Mammary epithelial cell (primary cell): ENCODE data around the gene ESRRG.

Experiments
- EZH2 ChIP-seq: IDR thresholded peaks from 2 replicates; pipeline ENCODE4 v1.6.1; 2012; ENCODE audit warnings: low read length, inconsistent platforms, borderline replicate concordance
- TF ChIP-seq, protein P1 (sequence below), 2 donors: IDR thresholded peaks in 1 of 2; conservative IDR thresholded peaks in 1 of 2; 2 replicates each; pipeline ENCODE4 v1.5.1; 2011 to 2012; ENCODE audit warnings: inconsistent platforms in 2 of 2, low read length in 2 of 2, mild to moderate bottlenecking in 2 of 2, control low read depth in 1 of 2, low read depth in 1 of 2; ENCODE audit not compliant: insufficient read depth in 1 of 2; ENCODE audit errors: extremely low read depth in 1 of 2

DNA sequence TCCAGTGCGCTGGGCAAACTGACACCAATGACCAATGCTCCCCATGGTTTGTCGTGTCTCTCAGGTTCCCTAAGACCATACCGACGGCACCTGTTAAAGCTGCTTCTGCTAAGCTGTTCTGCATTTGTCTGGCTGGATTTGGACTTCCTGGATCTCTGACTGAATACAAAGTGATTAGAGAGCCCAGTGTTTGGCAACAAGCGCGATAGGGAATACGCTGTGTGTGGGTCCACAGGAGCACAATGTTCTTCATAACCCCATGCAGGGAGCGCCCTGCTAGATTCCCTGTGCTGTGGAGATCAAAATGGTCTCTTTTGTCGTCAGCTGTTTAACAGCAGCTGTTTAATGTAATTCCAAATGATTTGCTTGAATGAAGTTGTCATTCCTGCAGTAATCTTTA lies 26.0 kb upstream of the ESRRG start:
- no peak for TF ChIP-seq EZH2
- TF ChIP-seq, protein P1, sequence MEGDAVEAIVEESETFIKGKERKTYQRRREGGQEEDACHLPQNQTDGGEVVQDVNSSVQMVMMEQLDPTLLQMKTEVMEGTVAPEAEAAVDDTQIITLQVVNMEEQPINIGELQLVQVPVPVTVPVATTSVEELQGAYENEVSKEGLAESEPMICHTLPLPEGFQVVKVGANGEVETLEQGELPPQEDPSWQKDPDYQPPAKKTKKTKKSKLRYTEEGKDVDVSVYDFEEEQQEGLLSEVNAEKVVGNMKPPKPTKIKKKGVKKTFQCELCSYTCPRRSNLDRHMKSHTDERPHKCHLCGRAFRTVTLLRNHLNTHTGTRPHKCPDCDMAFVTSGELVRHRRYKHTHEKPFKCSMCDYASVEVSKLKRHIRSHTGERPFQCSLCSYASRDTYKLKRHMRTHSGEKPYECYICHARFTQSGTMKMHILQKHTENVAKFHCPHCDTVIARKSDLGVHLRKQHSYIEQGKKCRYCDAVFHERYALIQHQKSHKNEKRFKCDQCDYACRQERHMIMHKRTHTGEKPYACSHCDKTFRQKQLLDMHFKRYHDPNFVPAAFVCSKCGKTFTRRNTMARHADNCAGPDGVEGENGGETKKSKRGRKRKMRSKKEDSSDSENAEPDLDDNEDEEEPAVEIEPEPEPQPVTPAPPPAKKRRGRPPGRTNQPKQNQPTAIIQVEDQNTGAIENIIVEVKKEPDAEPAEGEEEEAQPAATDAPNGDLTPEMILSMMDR (conservative IDR thresholded peaks at IDR 0.05 in 1 of 2, IDR thresholded peaks at IDR 0.05 in 1 of 2; ENCODE audit: extremely low read depth in 1 of 2, insufficient read depth in 1 of 2, low read depth in 1 of 2, low read length in 2 of 2), result no peak
